AG08395 (cell line): ENCODE measurements around the gene MTA3.

Source experiments
- DNase-seq: peaks from one replicate; pipeline ENCODE4 v3.0.0; 2012; ENCODE audit warnings: mixed read lengths, low spot score

The MTA3 gene

DNA sequence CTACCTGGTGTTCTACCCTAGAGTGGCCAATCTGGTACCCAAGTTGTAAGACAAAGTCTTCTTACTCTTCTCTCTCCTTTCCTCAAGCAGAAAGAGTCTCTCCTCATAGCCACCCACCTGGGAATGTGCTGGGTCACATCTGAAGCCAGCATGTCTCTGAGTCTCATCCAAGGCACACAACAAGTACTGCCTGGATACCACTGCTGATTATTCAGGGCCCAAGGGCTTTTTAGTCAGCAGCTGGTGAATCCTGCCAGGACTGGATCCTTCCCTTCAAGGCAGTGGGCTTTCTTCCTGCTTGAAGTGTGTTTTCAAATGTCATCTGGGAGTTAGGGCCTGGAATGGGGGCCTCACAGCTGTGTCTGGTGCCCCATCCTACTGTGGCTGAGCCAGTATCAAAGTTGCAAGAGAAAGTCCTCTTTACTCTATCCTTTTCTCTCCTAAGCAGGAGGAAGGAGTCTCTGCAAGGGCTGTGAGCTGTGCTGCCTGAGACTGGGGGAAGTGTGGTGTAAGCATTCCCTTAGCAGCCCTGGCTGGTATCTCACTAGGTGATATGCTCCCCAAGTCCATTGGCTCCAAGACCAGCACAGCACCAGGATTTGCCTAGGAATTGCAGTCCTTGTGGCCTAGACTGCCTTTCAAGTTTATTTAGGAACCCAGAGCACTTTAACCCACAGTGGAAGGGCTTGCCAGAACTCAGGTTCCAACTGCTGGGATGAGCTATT is 168.3 kb downstream of the MTA3 start:
- DNase-seq: no peak

DNA sequence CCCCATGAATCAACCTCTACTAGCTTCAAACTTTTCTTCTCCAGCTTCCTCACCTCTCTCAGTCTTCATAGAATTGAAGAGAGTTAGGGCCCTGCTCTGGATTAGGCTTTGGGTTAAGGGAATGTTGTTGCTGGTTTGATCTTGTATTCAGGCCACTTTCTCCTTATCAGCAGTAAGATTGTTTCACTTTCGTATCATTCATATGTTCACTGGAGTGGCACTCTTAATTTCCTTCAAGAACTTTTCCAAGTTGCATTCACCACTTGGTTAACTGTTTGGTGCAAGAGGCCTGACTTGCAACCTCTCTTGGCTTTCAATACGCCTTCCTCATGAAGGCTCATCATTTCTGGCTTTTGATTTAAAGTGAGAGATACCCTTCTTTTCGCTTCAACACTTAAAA is 172.7 kb downstream of the MTA3 start:
- DNase-seq: no peak

DNA sequence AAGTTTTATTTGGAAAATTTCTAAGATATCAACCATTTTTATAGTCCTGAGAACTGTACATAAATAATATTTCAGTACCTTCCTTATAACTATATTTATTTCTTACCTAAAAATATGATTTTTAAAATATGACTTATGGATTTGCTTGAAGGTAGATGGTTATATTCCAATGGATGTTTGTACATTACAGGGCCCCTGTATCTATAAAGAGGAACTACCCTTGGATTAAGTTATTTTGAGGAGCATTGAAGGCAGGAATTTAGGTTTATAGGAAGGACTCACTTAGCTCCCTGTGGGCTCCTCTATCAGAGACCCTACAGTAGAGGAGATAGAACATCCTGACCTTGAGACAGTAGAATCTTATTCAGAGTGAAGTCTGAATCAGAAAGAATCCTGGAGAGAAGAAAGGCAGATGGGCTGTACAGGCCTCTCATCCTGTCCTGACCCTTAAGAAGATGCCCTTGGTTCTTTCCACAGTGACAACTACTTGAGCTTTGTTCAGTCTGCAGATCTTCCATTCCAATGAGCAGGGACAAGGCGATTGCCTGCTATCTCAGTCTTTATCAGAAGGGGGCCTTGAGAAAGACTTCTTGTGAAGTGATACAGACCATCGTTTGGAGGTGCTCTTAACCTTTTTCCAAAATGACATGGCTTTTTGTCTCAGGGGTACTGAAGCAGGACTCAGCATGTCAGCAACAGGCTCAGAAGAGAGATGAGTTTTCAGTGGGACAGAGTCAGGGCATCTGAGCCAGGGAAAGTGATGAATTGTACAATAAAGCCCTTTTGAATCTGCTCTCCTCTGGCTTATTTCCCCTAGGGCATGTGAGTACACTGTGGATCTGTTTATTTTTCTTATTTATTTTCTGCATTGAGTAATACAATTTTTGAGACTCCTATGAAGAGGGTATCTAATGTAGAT is 174.6 kb downstream of the MTA3 start:
- no peak for DNase-seq

DNA sequence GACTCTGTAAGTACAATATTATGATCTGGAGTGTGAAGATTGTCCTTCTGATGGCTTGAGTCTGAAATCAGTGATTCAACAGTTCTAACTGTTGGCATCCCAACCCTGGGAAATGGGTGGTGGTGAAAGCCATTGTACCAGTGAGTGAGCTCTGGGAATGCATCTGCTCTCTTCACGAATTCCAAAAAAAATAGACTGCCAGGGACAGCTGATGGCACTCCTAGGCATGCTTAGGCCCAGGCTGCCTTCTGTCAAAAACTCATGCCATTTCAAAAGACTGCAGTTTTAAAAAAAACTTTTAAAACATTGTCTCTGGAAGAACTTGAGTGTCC is 175.2 kb downstream of the MTA3 start:
- DNase-seq: no peak

DNA sequence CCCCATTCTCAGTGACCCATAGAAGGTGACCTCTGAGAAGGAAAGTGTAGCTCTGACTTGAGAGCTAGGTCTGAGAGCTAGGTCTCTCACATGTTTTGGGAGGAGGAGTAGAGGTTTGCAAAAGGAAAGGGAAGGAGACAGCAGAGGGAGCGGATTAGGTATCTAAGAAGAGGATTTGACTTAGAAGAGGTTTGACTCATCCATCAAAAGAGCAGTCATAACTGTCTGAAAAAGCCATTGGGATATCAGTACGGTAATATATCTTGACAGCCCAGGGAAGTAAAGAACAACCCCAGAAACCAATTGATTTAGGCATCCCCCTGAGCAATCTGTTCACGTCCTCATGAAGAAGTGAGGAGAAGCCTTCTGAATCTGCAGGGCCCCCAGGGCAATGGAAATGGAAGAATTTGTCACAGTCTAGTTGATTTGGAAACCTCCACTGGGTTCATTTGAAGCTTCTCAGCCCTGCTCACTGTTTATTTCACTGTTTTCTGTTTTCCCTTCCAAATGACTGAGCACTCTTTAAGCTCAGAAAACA is 176.2 kb downstream of the MTA3 start:
- no peak for DNase-seq

DNA sequence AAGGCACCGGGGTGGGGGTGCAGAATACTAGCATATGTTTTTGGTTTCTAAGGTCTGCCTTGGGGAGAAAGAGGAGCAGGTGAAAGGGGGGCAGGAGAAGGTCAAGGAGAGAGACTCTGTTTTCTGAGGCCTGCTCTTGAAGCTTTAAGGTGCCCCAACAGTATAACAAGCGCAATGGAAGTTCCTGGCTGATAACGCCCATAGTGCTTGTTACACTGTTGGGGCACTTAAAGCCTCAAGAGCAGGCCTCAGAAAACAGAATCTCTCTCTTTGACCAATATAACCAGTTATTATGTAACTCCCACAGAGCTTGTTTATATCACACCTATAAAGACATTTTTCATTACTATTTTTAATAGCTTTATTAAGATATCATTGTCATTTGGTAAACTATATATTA is 179.0 kb downstream of the MTA3 start:
- DNase-seq: no peak

DNA sequence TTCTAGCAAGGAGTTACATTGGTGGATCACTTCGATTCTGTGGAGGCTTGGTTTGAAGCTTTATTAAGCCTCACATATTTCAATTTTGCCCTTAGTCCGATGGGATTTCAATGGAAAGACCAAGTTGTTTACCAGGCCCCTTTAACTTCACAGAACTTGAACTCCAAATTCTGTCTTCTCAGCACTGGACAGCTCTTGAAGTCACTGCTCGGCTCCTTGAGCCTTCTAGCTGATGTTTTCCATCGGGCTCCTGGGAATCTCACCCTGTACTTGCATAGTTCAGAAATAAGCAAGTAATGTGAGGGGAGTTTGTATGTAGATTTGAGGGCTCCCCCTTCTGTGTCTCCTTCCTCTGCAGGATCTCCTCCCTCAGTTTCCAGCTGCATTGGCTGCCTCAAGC is 180.4 kb downstream of the MTA3 start:
- no peak for DNase-seq

DNA sequence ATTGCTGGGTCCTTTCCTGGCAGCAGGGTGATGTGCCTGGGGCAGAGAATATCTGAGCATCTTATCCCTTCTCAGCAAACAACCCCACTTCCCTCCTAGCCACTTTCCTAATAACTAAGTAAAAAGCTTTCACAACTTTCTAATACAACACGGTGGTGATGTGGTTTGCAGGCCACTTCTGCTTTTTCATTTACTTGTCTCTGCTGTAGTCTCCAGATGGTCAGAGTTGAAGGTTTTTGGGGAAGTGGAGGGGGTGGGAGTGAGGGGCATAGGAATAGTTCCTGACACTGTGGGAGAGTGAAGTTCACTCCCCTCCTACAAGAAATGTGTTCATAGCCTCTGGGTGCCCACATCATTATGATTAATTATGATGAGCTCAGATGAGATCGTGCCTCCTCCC is 183.9 kb downstream of the MTA3 start:
- DNase-seq: no peak

DNA sequence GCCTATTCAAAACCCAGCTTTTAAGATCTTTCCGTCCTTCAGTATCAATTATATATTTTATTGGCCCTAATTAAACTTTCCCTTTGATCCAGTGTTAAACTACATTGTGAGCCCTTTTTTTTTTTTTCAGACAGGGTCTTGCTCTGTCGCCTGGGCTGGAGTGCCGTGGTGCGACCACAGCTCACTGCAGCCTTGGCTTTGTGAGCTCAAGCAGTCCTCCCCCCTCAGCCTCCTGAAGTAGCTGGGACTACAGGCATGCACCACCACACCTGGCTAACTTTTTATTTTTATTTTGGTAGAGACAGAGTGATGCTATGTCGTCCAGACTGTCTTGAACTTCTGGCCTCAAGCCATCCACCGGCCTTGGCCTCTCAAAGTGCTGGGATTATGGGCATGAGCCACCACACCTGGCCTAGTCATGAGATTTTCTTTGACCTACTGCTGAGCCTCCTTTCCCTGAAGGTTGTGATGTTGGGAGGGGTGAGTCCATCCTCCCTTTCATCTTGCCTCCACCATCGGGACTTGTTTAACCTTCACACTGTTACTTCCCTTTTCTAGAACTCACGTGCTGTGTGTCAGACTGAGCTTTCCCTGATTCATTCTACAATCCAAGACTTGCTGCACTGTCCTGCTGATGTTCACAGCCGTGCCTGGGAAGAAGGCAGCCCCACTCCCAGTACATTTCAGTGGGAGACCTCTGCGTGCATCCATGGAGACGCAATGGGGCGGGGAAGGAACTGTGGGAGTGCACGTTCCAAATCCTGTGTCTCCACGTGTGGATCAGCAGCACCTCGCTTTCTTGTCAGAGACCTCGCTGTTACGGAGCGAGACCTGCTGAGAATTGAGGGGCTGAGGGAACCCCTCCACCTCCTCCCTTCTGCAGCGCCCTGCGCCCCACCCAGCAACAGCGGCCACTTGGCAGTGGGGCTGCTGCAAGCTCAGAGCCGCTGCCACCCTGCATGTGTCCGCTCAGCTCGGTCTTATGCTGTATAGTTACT is 184.7 kb downstream of the MTA3 start:
- DNase-seq: no peak

DNA sequence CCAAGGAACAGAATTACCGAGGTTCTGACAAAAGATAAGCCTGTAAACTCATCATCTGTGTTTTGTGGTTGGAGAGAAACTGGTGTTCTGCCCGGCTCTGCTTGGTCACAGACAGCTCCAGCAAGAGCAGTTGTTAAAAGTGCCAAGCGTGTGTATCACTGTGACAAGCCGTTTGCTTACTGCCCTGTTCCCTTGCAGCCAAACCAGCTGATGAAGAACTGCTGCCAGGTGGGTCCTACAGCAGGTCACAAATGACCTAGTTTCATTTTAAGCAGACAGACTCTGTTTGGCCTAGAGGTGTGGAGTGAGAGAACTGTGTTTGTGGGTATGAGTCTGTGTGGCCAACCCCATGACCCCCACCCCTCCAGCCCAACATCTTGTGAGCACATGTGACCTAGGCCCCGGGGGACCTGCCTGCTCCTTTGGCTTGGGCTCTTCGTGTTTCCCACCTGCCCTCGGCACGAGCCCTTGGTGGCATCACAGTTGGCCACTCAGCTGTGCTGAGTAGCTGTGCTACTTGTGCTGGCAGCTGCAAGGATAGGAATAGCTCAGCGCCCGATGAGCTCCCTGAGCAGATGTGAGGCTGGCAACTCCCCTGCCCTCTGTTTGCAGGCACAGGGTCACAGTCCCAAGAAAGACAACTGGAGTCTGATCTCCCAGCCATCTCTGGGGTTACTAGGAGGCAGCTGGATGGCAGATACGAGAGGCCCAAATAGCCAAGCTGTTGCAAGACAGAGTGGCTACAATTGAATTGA is 185.8 kb downstream of the MTA3 start:
- DNase-seq: peak; percentile 31

DNA sequence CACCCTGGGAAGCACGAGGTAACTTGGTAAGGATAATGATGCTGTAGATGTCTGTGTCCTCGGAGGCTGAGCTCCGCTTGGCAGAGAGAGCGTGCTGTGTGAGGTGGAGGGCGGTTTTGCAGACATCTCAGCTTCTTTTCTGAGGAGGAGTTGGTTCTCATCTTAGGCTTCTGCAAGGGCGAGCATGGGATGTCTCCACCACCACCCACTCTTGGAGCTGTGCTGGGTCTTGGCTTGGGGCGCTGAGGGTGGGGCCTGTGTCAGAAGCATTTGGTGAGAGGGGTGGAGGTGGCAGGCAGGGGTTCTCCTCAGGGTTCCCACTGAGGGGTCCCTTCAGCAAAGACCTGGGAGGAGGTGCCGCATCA is 186.3 kb downstream of the MTA3 start:
- no peak for DNase-seq

DNA sequence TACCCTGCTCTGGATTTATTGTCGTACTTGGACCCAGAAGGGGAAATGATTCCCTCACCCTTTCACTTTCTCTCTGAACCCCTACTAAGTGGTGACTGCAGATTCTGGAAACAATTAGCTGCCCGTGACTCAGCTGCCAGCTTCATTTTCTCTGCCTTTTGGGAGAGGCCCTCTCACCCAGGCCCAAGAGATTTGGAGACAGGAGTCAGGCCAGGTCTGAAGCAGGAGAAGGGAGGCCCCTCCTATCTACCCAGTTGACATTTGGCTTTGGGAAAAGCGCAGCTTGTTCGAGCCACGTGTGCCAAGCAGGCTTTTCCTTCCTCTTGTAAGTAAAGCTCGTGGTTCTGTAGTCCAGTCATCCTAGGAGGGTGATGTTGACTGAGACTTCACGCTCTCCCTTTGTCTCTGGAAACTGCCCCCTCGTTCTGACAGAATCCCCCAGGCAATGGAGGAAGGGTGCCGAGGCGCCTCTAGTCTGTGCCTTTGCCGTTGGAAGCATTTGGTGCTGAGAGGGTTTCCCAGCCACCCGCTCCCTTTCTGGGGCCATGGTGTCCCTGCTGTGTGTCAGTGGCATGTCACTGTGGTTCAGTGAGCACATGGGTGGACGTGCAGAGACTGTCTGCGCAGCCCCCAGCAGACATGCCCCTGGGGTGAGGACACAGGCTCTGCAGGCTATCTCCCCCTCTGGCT is 186.9 kb downstream of the MTA3 start:
- DNase-seq: peak; percentile 71

DNA sequence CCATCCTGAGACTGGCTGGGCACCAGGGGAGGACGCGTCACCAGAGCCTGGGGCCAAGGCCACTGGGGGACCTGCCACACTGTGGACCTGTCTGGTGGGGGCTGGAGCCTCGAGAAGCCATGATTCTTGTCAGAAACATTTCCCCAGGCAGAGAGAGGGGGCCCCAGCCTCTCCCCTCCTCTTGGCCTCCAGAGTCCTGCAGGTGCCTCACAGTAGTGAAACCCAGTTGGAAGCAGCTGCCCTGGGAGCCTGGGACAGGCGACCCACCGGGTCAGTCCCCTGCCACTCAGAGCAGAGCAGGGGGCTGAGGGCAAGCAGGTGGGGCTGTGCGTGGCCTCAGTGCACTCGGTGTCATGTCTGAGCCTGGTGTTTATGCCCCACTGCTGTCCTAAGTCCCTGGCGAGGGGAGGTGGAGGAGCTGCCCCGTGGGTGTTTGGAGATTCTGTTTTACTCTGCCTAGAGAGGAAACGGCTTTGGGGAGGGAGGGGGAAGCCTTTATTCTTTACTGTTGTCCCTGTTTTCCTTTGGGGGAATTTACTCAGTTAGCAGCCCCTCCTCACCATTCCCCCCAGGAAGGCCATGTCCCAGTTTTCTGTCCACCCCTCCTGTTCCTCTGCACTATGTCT is 187.8 kb downstream of the MTA3 start:
- no peak for DNase-seq

DNA sequence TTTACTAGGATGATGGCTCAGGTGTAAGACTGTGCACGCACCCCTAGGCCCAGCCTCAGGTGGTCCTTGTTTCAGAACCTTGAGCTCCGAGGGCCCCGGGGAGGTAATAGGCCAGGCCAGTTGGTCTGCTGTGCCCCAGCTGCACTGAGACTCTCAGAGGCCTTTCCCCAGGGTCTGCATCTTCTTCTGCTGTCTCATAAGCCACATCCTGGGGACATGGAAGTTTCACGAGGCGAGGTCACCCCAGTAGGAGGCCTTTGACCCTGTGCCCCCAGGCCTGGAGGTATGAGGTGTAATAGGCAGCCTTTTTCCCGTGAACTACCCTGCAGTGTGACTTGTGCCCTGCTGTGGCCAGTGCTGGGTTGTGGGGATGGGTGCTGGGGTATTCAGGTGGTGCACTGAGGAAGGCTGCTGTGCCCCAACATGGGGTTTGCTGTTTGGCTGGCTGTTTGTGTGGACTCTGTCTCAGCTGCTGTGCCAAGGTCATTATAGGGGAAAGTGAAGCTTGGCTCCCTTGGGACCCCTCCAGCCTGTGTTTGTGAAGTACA is 188.6 kb downstream of the MTA3 start:
- no peak for DNase-seq

DNA sequence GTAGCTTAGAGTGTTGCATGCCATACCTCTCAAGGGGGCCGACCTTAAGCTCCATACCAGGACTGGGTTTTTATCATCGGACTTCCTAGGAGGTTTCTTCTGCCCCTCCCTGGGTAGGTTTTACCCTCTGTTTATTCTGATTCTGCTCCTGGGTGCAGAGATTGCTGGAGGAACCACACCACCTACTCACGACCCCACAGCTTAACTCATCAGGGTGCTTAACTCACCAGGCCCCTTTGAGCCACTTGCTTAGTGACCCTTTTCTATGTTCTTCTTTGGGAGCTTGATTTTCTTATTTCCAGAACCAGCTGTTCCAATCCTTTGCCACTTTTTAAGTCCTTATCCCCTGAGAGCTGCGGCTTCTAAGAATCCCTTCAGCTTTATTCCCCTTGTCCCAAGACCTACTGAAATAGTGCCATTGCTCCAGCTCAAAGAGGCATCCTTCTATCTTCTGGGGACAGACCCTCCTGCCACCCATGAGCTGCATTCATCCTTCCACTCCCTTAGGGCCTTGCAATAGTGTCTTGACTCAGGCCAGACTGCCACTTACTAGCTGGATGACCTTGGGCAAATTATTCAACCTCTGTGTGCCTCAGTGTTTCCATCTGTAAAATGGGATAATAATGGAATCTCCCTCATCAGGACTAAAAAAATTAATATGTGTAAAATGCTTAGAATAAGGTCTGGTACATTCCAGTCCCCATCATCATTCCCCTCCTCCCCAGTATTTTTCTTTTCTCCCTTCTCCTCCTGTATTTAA is 189.7 kb downstream of the MTA3 start:
- DNase-seq: no peak

DNA sequence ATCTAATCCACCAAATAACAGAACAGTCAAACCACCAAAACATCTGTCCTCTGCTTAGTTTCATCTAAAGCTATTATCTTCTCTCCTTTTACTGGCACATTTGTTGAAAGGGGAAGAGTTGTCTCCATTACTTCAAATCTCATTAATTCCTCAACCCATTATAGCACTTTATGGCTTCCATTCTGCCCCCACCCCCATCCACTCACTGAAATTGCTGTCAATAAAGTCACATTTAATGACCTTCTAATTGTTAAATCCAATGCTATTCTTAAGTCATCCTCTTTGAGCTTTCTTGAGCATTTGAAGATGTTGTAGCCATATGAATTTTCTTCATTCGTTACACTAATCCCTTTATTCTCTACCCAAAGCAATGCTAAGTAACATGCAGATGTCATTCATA is 190.3 kb downstream of the MTA3 start:
- DNase-seq: no peak

DNA sequence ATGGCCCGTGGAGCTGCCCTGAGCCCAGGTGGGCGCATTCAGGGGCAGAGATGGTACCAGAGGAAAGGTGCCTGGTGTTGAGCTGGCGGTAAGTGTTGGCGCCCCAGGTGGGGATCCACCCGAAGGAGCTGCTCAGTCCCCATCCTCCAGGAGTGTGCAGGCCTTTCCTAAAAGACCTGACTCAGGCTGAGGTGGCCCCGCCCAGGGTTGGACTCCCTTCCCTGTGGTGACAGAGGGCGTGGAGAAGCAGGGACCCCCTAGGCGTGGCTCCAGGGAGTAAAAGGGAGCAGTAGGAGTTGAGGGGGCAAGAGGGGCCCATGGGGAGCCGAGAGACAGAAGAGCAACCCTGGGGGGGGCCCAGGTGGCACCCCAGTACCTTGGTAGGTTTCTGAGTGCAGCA is 193.1 kb downstream of the MTA3 start:
- DNase-seq: no peak

DNA sequence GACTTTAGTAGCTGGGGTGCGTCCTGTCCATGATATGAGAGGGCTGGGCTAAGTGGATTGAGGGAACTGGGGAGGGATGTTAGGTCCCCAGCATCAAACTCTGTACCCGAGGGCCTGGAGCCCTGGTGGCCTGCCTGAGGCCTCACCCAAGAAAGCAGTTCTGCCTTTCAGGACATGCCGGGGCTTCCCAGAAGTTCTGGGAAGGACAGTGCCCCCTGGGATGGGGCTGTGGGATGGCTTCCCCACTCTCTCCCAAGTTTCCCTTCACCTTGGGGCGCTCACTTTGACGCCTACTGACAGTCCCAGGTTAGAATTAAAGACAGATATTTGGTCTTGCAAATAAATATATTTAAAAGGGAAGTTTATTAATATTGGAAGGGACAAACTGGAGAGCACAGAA is 193.7 kb downstream of the MTA3 start:
- DNase-seq: no peak
